ENCODE measurements around the gene LTBP1. TPM values are rescaled to one million over a fixed set of nuclear protein-coding genes. Genes with fewer than 3 reads are reported as not detected.

The LTBP1 gene
- total RNA-seq, 1 experiment from 2014 or later, result 28.5 TPM

DNA sequence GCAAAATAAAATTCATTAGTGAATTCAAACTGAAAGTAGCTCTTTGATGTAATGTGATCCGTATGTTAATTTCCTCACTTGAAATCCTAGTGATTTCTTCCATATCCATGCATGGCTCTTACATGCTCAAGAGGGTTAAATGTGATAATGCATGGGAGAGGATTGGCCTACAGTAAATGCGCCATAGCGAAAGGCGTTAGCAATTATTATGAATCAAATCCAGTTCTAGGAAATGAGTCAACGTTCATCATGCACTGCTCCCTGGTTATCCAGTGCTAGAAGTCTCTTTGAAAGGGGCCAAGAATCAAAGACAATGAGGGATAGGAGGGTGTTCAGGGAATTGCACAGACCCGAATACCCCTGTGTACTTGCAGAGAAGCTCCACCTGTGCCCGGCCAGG is 428.3 kb downstream of the LTBP1 start:
- H3K4me2 ChIP-seq (ENCODE audit: insufficient read depth, insufficient read length, low read length), result no peak overlapping the region
- no peaks in the 10 kb centered on the region for H3K23me2 ChIP-seq (ENCODE audit: insufficient read length, low read depth, low read length, poor library complexity, severe bottlenecking)
- H3K79me2 ChIP-seq (ENCODE audit: insufficient read depth, low read length), result no peaks in the 10 kb centered on the region
- H2AFZ ChIP-seq (ENCODE audit: low read length), result no peak overlapping the region
- no peak overlapping the region for H2BK12ac ChIP-seq (ENCODE audit: insufficient read length, low read depth, low read length)
- no peak overlapping the region for H3T11ph ChIP-seq (ENCODE audit: low read length)
- no peak overlapping the region for H3K14ac ChIP-seq (ENCODE audit: insufficient read depth, low read length)
- H2BK120ac ChIP-seq (ENCODE audit: low read depth, low read length, poor library complexity, severe bottlenecking), result no peak overlapping the region
- no peak overlapping the region for H4K8ac ChIP-seq (replicated peaks; ENCODE audit: insufficient read length, low read depth, low read length)
- no peaks in the 10 kb centered on the region for H3K27me3 Mint-ChIP-seq (ENCODE audit: low read depth)
- no peaks in the 10 kb centered on the region for H3K79me1 ChIP-seq (ENCODE audit: insufficient read depth, low read depth, low read length, poor library complexity, severe bottlenecking)
- no peaks in the 10 kb centered on the region for H3K9me3 ChIP-seq (ENCODE audit: control insufficient read depth, low read depth, low read length)
- no peaks in the 10 kb centered on the region for H3K36me3 Mint-ChIP-seq (ENCODE audit: insufficient read depth in 1 of 3, low read depth in 3 of 3)
- H3K4me1 Mint-ChIP-seq, result peaks cover 26 to 27% of the 10 kb centered on the region in 2 experiments
- no peak overlapping the region for H3K27ac ChIP-seq (ENCODE audit: insufficient read length, low read depth, low read length)
- H3K56ac ChIP-seq (ENCODE audit: insufficient read length, low read depth, low read length), result no peak overlapping the region
- no peak overlapping the region for H3K23ac ChIP-seq (ENCODE audit: insufficient read length, low read depth, low read length)
- no peak overlapping the region for H3K4ac ChIP-seq (ENCODE audit: low read depth, low read length)
- H2BK15ac ChIP-seq (ENCODE audit: low read depth, low read length), result no peak overlapping the region
- H4K20me1 ChIP-seq (ENCODE audit: control insufficient read depth, insufficient read depth, insufficient read length), result no peaks in the 10 kb centered on the region
- no peaks in the 10 kb centered on the region; the same call in 1 of the 2 replicates for H3K4me1 ChIP-seq (ENCODE audit: insufficient read depth, low read length)
- H3K27me3 ChIP-seq (ENCODE audit: insufficient read depth, low read length), result no peaks in the 10 kb centered on the region
- TF ChIP-seq, protein P1, sequence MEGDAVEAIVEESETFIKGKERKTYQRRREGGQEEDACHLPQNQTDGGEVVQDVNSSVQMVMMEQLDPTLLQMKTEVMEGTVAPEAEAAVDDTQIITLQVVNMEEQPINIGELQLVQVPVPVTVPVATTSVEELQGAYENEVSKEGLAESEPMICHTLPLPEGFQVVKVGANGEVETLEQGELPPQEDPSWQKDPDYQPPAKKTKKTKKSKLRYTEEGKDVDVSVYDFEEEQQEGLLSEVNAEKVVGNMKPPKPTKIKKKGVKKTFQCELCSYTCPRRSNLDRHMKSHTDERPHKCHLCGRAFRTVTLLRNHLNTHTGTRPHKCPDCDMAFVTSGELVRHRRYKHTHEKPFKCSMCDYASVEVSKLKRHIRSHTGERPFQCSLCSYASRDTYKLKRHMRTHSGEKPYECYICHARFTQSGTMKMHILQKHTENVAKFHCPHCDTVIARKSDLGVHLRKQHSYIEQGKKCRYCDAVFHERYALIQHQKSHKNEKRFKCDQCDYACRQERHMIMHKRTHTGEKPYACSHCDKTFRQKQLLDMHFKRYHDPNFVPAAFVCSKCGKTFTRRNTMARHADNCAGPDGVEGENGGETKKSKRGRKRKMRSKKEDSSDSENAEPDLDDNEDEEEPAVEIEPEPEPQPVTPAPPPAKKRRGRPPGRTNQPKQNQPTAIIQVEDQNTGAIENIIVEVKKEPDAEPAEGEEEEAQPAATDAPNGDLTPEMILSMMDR (conservative IDR thresholded peaks at IDR 0.05), result no peak
- H2BK20ac ChIP-seq (ENCODE audit: low read depth, low read length, poor library complexity, severe bottlenecking), result no peak overlapping the region
- no peak overlapping the region; a peak in 1 of 7 replicates for H3K27ac Mint-ChIP-seq
- H4K5ac ChIP-seq (ENCODE audit: insufficient read length, low read depth, low read length), result no peak overlapping the region
- H2BK5ac ChIP-seq (ENCODE audit: insufficient read length, low read length), result no peak overlapping the region
- peaks cover 0 to 3% of the 10 kb centered on the region in 2 experiments; a peak in 1 of 5 replicates for H3K9me3 Mint-ChIP-seq
- H3K9ac ChIP-seq (ENCODE audit: extremely low read depth, insufficient read length, low read length), result no peak overlapping the region
- H4K91ac ChIP-seq (ENCODE audit: insufficient read length, low read depth, low read length), result no peak overlapping the region
- no peak overlapping the region for H2AK5ac ChIP-seq (ENCODE audit: insufficient read length, low read length)
- no peak overlapping the region for H3K18ac ChIP-seq (ENCODE audit: insufficient read length, low read depth, low read length)
- no peak for DNase-seq
- no peak overlapping the region for H3K4me3 Mint-ChIP-seq
- no CpG with 5 or more reads among the region's 7 CpGs for WGBS (ENCODE audit: extremely low coverage, insufficient read length, low lambda C conversion rate)
